Keratinocyte (primary cell): ENCODE measurements around the gene RBCK1. TPM values are rescaled to one million over a fixed set of nuclear protein-coding genes. Genes with fewer than 3 reads are reported as not detected.

Experiments used
- DNase-seq: peaks from one replicate; pipeline ENCODE4 v3.0.0-alpha.2; 2011; ENCODE audit warnings: low read depth, missing footprints, low spot score
- FAIRE-seq: peaks from 2 replicates; lab custom pipeline; 2011; peaks lifted over from hg19 to GRCh38; lab: Jason Lieb, UNC
- H2AFZ ChIP-seq: 2 replicates; pipeline ENCODE4 v1.6.0; 2012; ENCODE audit warnings: low read length, control low read depth, inconsistent platforms; ENCODE audit not compliant: control insufficient read depth
- H3K27ac ChIP-seq: 2 replicates; pipeline ENCODE4 v1.5.1; 2011; ENCODE audit warnings: low read length; ENCODE audit not compliant: control insufficient read depth, insufficient read depth
- H3K27me3 ChIP-seq: 3 replicates; pipeline ENCODE4 v1.6.0; 2011; ENCODE audit warnings: low read length; ENCODE audit not compliant: control insufficient read depth, insufficient read depth; ENCODE audit errors: extremely low read depth
- H3K36me3 ChIP-seq, 2 experiments: 2 replicates in 1 of 2; 3 replicates in 1 of 2; pipeline ENCODE4 v1.5.1; 2011; ENCODE audit warnings: low read length in 2 of 2, mild to moderate bottlenecking in 1 of 2; ENCODE audit not compliant: control insufficient read depth in 2 of 2, insufficient read depth in 2 of 2; ENCODE audit errors: extremely low read depth in 1 of 2
- H3K4me1 ChIP-seq: 3 replicates; pipeline ENCODE4 v1.5.1; 2011; ENCODE audit warnings: low read length; ENCODE audit not compliant: control insufficient read depth, insufficient read depth; ENCODE audit errors: extremely low read depth
- H3K4me2 ChIP-seq: 3 replicates; pipeline ENCODE4 v1.6.0; 2011; ENCODE audit warnings: low read depth, low read length; ENCODE audit not compliant: control insufficient read depth, insufficient read depth; ENCODE audit errors: extremely low read depth
- H3K4me3 ChIP-seq, 3 experiments: fragments of 200-600 bp in 1 of 3; sonication (generic) in 1 of 3; 2 replicates in 2 of 3; 3 replicates in 1 of 3; pipeline ENCODE4 v1.5.1; 2011 to 2016; ENCODE audit warnings: low read length in 3 of 3, mild to moderate bottlenecking in 3 of 3, control low read depth in 2 of 3, inconsistent platforms in 1 of 3, low read depth in 1 of 3, mixed read lengths in 1 of 3, mixed run types in 1 of 3, moderate library complexity in 1 of 3; ENCODE audit not compliant: control insufficient read depth in 2 of 3, insufficient read depth in 2 of 3; ENCODE audit errors: extremely low read depth in 1 of 3
- H3K79me2 ChIP-seq: 2 replicates; pipeline ENCODE4 v1.6.0; 2012; ENCODE audit warnings: low read length; ENCODE audit not compliant: control insufficient read depth, insufficient read depth
- H3K9ac ChIP-seq: 3 replicates; pipeline ENCODE4 v1.6.0; 2011; ENCODE audit warnings: low read length; ENCODE audit not compliant: control insufficient read depth, insufficient read depth; ENCODE audit errors: extremely low read depth
- H3K9me1 ChIP-seq: 3 replicates; pipeline ENCODE4 v1.6.0; 2011; ENCODE audit warnings: low read length; ENCODE audit not compliant: control insufficient read depth, insufficient read depth; ENCODE audit errors: extremely low read depth
- H3K9me3 ChIP-seq: 2 replicates; pipeline ENCODE4 v1.5.1; 2012; ENCODE audit warnings: low read depth, low read length; ENCODE audit not compliant: control insufficient read depth
- H4K20me1 ChIP-seq: 3 replicates; pipeline ENCODE4 v1.6.0; 2011; ENCODE audit warnings: low read length; ENCODE audit not compliant: control insufficient read depth, insufficient read depth; ENCODE audit errors: extremely low read depth
- CTCF ChIP-seq, 3 experiments: IDR thresholded peaks in 1 of 3; conservative IDR thresholded peaks in 1 of 3; optimal IDR thresholded peaks in 1 of 3; 2 replicates in 2 of 3; 3 replicates in 1 of 3; pipeline versions ENCODE3 to v1.5.1; 2011; ENCODE audit warnings: low read length in 3 of 3, mild to moderate bottlenecking in 3 of 3, moderate library complexity in 2 of 3, control low read depth in 1 of 3, inconsistent platforms in 1 of 3; ENCODE audit not compliant: insufficient read depth in 2 of 3; ENCODE audit errors: extremely low read depth in 1 of 3
- EZH2 ChIP-seq: IDR thresholded peaks from one replicate; pipeline ENCODE4 v1.6.1; 2012; ENCODE audit warnings: inconsistent platforms, mild to moderate bottlenecking, low read length, moderate library complexity
- dilution Hi-C: fragments of 300-500 bp; cut with MboI; formaldehyde crosslinking; loops from one replicate; pipeline ENCODE4 v1.7.0; 2020; ENCODE audit warnings: low sequenced_read_pairs; ENCODE audit not compliant: extremely low pct_ligation_motif_present
- polyA plus RNA-seq, 5 experiments: library from polyadenylated mRNA; depleted of rRNA in 3 of 5; stranded (reverse) in 3 of 5; stranded (forward) in 1 of 5; unstranded in 1 of 5; fragments of >200 nt; gene quantifications; 1 replicate in 1 of 5; 2 replicates in 3 of 5; 3 replicates in 1 of 5; pipeline versions ENCODE4 v1.2.1 to v1.2.3, GENCODE V29; 2011 to 2012; ENCODE audit warnings: missing spikeins in 2 of 5, low read depth in 1 of 5, low replicate concordance in 1 of 5

RBCK1 gene
- polyA plus RNA-seq, 1 donor (not counting 4 experiments of a cell fraction or from before 2014, with no cell fraction given), result 136 TPM

GRCh38 chr20:396619-397431 lies 11.3 kb upstream of the RBCK1 start:
- Histone ChIP-seq H3K4me3 (no peak overlapping the region), H2AFZ (no peak overlapping the region), H4K20me1 (no peaks in the 10 kb centered on the region), H3K27ac (no peak overlapping the region), H3K27me3 (no peaks in the 10 kb centered on the region), H3K9me1 (no peaks in the 10 kb centered on the region), H3K36me3 (peaks cover 33 to 53% of the 10 kb centered on the region in 2 experiments), H3K9me3 (no peaks in the 10 kb centered on the region), H3K9ac (no peak overlapping the region), H3K79me2 (no peaks in the 10 kb centered on the region), H3K4me1 (peaks cover 19% of the 10 kb centered on the region), H3K4me2 (no peak overlapping the region)
- TF ChIP-seq CTCF (optimal IDR thresholded peaks at IDR 0.05 in 1 of 3, IDR thresholded peaks at IDR 0.05 in 1 of 3, conservative IDR thresholded peaks at IDR 0.05 in 1 of 3; ENCODE audit: extremely low read depth in 1 of 3, insufficient read depth in 2 of 3, low read length in 3 of 3) (no peak), EZH2 (no peak)
- dilution Hi-C loops, result no loop called here
- peak; percentile 13 for FAIRE-seq
- no peak for DNase-seq

GRCh38 chr20:397432-398237 lies 10.5 kb upstream of the RBCK1 start:
- Histone ChIP-seq H3K36me3 (peaks cover 33 to 52% of the 10 kb centered on the region in 2 experiments), H2AFZ (no peak overlapping the region), H3K27ac (no peak overlapping the region), H3K4me1 (peaks cover 26% of the 10 kb centered on the region), H3K9me3 (no peaks in the 10 kb centered on the region), H3K4me3 (no peak overlapping the region), H3K9ac (no peak overlapping the region), H3K27me3 (no peaks in the 10 kb centered on the region), H3K9me1 (no peaks in the 10 kb centered on the region), H3K4me2 (no peak overlapping the region), H3K79me2 (no peaks in the 10 kb centered on the region), H4K20me1 (no peaks in the 10 kb centered on the region)
- FAIRE-seq (no peak), DNase-seq (no peak)
- no peak for TF ChIP-seq EZH2
- no peak for TF ChIP-seq CTCF (optimal IDR thresholded peaks at IDR 0.05 in 1 of 3, IDR thresholded peaks at IDR 0.05 in 1 of 3, conservative IDR thresholded peaks at IDR 0.05 in 1 of 3; ENCODE audit: extremely low read depth in 1 of 3, insufficient read depth in 2 of 3, low read length in 3 of 3)
- dilution Hi-C loops, result no loop called here
